Prostate gland (tissue), 2 donors: ENCODE data around the gene STKLD1.

Experiments
- CTCF ChIP-seq, 4 experiments: fragments of 200-600 bp in 2 of 4; fragments of 450-650 bp in 2 of 4; sonication (generic) in 2 of 4; IDR thresholded peaks; 1 replicate in 3 of 4; 2 replicates in 1 of 4; pipeline ENCODE4 v1.5.1; 2016 to 2019; ENCODE audit warnings: antibody characterized with exemption in 4 of 4, mild to moderate bottlenecking in 2 of 4, moderate library complexity in 2 of 4
- POLR2A ChIP-seq: fragments of 450-650 bp; IDR thresholded peaks from one replicate; pipeline ENCODE4 v1.6.1; 2016; ENCODE audit warnings: antibody characterized with exemption, mild to moderate bottlenecking
- POLR2AphosphoS5 ChIP-seq: sonication (generic); formaldehyde crosslinking; IDR thresholded peaks from one replicate; pipeline ENCODE4 v1.6.1; 2017; ENCODE audit warnings: antibody characterized with exemption

- no peak for TF ChIP-seq POLR2AphosphoS5
- no peak for TF ChIP-seq CTCF (IDR thresholded peaks at IDR 0.05)
- no peak for TF ChIP-seq POLR2A
These were observed 47.0 kb downstream of the STKLD1 start for GRCh38 chr9:133423216-133423615.
